Uterus (tissue), 2 donors: ENCODE results near the gene ATM.

Experiments used
- CTCF ChIP-seq, 4 experiments: fragments of 200-600 bp in 2 of 4; fragments of 450-650 bp in 2 of 4; sonication (generic) in 2 of 4; IDR thresholded peaks; one replicate each; pipeline ENCODE4 v1.5.1; 2016 to 2019; ENCODE audit warnings: antibody characterized with exemption in 4 of 4, mild to moderate bottlenecking in 2 of 4, moderate library complexity in 1 of 4
- POLR2A ChIP-seq, 2 donors: fragments of 450-650 bp; IDR thresholded peaks; one replicate each; pipeline ENCODE4 v1.6.1; 2016; ENCODE audit warnings: antibody characterized with exemption in 2 of 2, mild to moderate bottlenecking in 1 of 2, moderate library complexity in 1 of 2

DNA sequence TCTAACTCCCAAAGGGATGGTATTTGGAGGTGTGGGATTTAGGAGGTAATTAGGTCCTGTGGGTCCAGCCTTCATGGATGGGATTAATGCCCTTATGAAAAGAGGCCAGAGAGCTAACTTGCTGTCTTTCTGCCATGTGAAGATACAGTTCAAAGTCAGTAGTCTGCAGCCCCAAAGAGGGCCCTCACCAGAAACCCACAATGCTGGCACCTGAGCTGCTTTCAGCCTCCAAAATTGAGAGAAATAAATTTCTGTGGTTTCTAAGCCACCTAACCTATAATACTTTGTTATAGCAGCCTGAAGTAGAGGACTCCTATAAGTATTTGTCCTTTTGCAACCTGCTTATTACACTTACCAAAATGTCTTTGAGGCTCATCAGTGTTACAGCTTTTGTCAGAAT, 16.2 kb downstream of the ATM start:
- TF ChIP-seq CTCF (IDR thresholded peaks at IDR 0.05) (no peak), POLR2A (IDR thresholded peaks at IDR 0.05) (no peak)
